HCT116 (cell line): Measurements from ENCODE around the gene RGS10.

Experiments
- FOSL1 ChIP-seq: IDR thresholded peaks from 2 replicates; pipeline ENCODE4 v1.6.1; 2012; ENCODE audit warnings: low read depth
- POLR2A ChIP-seq: IDR thresholded peaks from 2 replicates; pipeline ENCODE4 v1.7.0; 2011; ENCODE audit warnings: borderline replicate concordance; ENCODE audit not compliant: insufficient read depth, insufficient read length; ENCODE audit errors: extremely low read depth
- YY1 ChIP-seq: IDR thresholded peaks from 2 replicates; pipeline ENCODE4 v1.6.1; 2011; ENCODE audit warnings: low read length, low read depth, moderate library complexity, mild to moderate bottlenecking; ENCODE audit not compliant: insufficient replicate concordance; ENCODE audit errors: extremely low read depth
- TF ChIP-seq, protein P1 (sequence below), 3 experiments: fragments of 200-600 bp in 1 of 3; sonication (generic) in 1 of 3; IDR thresholded peaks in 2 of 3; conservative IDR thresholded peaks in 1 of 3; 2 replicates each; pipeline ENCODE4 v1.5.1; 2012 to 2017; ENCODE audit warnings: low read depth in 2 of 3, low read length in 2 of 3, antibody characterized with exemption in 1 of 3, borderline replicate concordance in 1 of 3, control low read depth in 1 of 3, mild to moderate bottlenecking in 1 of 3, mixed read lengths in 1 of 3, mixed run types in 1 of 3, moderate library complexity in 1 of 3; ENCODE audit not compliant: insufficient read depth in 1 of 3
- TF ChIP-seq, protein P2 (sequence below): IDR thresholded peaks from 2 replicates; pipeline ENCODE4 v1.6.1; 2012
- TF ChIP-seq, protein P3 (sequence below): IDR thresholded peaks from 2 replicates; pipeline ENCODE4 v1.6.1; 2012

DNA sequence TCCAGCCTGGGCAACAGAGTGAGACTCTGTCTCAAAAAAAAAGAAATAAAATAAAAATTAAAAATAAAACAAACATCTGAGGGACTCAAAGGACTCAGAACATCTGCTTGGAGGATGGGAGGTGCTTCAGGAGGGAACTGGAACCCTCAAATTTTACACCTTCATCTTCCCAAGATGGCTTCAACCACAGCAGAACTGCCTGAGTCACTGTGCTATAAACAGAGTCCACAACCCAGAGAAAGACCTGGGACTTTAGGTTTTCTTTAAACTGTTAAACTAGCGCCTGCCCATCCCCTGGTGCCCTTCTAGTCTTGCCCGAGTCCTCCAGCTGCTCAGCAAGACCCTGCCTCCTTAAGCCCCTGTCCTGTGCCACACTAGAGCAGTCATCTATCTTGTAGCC is 40.8 kb downstream of the RGS10 start:
- TF ChIP-seq, protein P1, sequence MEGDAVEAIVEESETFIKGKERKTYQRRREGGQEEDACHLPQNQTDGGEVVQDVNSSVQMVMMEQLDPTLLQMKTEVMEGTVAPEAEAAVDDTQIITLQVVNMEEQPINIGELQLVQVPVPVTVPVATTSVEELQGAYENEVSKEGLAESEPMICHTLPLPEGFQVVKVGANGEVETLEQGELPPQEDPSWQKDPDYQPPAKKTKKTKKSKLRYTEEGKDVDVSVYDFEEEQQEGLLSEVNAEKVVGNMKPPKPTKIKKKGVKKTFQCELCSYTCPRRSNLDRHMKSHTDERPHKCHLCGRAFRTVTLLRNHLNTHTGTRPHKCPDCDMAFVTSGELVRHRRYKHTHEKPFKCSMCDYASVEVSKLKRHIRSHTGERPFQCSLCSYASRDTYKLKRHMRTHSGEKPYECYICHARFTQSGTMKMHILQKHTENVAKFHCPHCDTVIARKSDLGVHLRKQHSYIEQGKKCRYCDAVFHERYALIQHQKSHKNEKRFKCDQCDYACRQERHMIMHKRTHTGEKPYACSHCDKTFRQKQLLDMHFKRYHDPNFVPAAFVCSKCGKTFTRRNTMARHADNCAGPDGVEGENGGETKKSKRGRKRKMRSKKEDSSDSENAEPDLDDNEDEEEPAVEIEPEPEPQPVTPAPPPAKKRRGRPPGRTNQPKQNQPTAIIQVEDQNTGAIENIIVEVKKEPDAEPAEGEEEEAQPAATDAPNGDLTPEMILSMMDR (IDR thresholded peaks at IDR 0.05 in 2 of 3, conservative IDR thresholded peaks at IDR 0.05 in 1 of 3; ENCODE audit: borderline replicate concordance in 1 of 3, insufficient read depth in 1 of 3, low read depth in 2 of 3, low read length in 2 of 3): no peak
- TF ChIP-seq, protein P2, sequence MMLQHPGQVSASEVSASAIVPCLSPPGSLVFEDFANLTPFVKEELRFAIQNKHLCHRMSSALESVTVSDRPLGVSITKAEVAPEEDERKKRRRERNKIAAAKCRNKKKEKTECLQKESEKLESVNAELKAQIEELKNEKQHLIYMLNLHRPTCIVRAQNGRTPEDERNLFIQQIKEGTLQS: no peak
- TF ChIP-seq FOSL1 (no peak), POLR2A (no peak), YY1 (no peak)
- TF ChIP-seq, protein P3, sequence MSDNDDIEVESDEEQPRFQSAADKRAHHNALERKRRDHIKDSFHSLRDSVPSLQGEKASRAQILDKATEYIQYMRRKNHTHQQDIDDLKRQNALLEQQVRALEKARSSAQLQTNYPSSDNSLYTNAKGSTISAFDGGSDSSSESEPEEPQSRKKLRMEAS: no peak
